Nephron (organoid): ENCODE measurements around the gene USH2A.

Experiments used
- H3K27ac Mint-ChIP-seq, 3 experiments: 2 replicates each; pipeline ENCODE4 v1.8.0; 2020; ENCODE audit warnings: mixed read lengths in 3 of 3, mild to moderate bottlenecking in 2 of 3, moderate library complexity in 1 of 3
- H3K27me3 Mint-ChIP-seq: 2 replicates; pipeline ENCODE4 v1.8.0; 2021; ENCODE audit warnings: low read depth, mild to moderate bottlenecking, moderate library complexity, mixed read lengths
- H3K36me3 Mint-ChIP-seq: 2 replicates; pipeline ENCODE4 v1.8.0; 2020; ENCODE audit warnings: low read depth, mixed read lengths
- H3K4me1 Mint-ChIP-seq: 2 replicates; pipeline ENCODE4 v1.8.0; 2020; ENCODE audit warnings: mixed read lengths
- H3K4me3 Mint-ChIP-seq, 3 experiments: 2 replicates each; pipeline ENCODE4 v1.8.0; 2020; ENCODE audit warnings: mild to moderate bottlenecking in 3 of 3, mixed read lengths in 3 of 3, moderate library complexity in 2 of 3
- H3K9me3 Mint-ChIP-seq: 2 replicates; pipeline ENCODE4 v1.8.0; 2020; ENCODE audit warnings: mixed read lengths
- TF ChIP-seq, protein P1 (sequence below), 3 experiments: fragments of 200-600 bp; sonication (generic); IDR thresholded peaks; one replicate each; pipeline ENCODE4 v1.5.0; 2021; ENCODE audit warnings: antibody characterized with exemption in 3 of 3; ENCODE audit not compliant: unreplicated experiment in 3 of 3

The USH2A gene

DNA sequence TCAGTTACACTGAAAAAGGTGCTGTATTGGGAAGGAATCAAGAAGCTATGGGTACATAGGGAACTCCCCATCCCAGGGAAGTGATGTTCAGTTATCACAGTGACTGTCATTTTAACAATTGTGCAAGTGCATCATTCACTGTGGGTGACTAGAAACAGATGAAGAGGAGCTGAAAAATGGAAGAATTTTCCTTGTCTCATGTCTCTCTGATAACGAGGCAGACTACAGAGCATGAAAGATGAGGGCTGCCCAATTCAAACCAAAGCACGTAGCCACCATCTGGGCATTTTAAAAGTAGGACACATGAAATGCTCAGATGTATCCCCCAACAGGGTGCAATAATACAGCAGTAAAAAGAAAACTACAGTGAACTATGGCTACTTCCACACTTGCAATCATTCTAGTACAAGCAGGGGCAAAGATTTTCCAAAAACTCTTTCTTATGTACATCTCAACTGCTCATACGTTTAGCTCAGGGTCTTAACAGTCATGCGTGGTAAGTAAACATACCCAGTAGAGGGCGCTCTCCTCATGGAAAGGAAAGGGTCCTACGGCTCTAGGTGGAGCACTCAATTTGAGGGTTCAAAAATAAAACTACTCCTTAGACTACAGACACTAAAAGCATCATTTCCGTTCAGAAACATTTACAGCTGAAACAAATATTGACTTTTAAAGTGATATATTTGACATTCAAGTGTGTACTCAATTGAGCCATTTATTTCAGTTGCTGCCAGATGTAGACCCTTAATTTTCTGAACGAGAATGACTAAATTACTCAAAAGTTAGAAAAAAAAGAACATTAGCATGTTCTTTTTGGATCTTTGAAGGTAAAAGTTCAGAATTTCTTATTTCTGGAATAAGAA is 713.0 kb downstream of the USH2A start:
- H3K27me3 Mint-ChIP-seq = no peaks in the 10 kb centered on the region
- no peaks in the 10 kb centered on the region for H3K36me3 Mint-ChIP-seq
- TF ChIP-seq, protein P1, sequence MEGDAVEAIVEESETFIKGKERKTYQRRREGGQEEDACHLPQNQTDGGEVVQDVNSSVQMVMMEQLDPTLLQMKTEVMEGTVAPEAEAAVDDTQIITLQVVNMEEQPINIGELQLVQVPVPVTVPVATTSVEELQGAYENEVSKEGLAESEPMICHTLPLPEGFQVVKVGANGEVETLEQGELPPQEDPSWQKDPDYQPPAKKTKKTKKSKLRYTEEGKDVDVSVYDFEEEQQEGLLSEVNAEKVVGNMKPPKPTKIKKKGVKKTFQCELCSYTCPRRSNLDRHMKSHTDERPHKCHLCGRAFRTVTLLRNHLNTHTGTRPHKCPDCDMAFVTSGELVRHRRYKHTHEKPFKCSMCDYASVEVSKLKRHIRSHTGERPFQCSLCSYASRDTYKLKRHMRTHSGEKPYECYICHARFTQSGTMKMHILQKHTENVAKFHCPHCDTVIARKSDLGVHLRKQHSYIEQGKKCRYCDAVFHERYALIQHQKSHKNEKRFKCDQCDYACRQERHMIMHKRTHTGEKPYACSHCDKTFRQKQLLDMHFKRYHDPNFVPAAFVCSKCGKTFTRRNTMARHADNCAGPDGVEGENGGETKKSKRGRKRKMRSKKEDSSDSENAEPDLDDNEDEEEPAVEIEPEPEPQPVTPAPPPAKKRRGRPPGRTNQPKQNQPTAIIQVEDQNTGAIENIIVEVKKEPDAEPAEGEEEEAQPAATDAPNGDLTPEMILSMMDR (IDR thresholded peaks at IDR 0.05; ENCODE audit: unreplicated experiment in 3 of 3) = peak in 1 of 3 experiments; percentile 47
- H3K4me3 Mint-ChIP-seq = no peak overlapping the region
- H3K27ac Mint-ChIP-seq = no peak overlapping the region
- H3K4me1 Mint-ChIP-seq = no peaks in the 10 kb centered on the region
- H3K9me3 Mint-ChIP-seq = no peaks in the 10 kb centered on the region

DNA sequence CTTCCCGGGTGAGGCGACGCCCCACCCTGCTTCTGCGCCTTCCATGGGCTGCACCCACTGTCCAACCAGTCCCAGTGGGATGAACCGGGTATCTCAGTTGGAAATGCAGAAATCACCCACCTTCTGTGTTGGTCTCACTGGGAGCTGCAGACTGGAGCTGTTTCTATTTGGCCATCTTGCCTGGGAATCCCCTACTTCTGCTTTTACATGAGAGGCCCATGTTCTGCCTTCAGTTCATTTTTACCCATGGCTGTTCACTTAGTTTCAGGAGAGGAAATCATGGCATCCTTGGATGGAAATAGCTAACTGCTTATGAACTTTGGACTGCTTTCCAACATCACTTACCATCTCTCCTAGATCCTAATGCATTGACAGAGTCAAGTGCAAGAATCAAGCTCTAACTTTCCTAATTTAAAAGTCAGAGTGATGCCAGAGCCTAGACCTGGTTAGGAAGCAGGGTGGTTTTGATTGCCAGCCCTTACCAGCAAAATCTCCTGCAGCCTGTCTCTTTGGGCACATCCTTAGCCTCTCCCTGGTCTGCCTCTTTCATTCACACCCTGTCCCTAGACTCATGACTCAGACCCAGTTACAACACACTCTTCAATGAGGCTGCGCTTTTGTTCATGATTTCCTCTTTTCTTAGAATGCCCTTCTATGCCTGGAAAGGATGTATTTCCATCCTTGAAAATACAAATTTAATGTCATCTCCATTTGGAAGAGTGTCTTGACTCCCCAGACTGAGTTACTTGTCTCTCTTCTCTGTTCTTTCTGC is 719.0 kb downstream of the USH2A start:
- TF ChIP-seq, protein P1 (IDR thresholded peaks at IDR 0.05; ENCODE audit: unreplicated experiment in 3 of 3) = no peak
- Mint-ChIP-seq H3K9me3 (peaks cover 21% of the 10 kb centered on the region), H3K4me3 (no peak overlapping the region), H3K36me3 (no peaks in the 10 kb centered on the region), H3K4me1 (no peaks in the 10 kb centered on the region), H3K27ac (no peak overlapping the region), H3K27me3 (peaks cover 10% of the 10 kb centered on the region)

DNA sequence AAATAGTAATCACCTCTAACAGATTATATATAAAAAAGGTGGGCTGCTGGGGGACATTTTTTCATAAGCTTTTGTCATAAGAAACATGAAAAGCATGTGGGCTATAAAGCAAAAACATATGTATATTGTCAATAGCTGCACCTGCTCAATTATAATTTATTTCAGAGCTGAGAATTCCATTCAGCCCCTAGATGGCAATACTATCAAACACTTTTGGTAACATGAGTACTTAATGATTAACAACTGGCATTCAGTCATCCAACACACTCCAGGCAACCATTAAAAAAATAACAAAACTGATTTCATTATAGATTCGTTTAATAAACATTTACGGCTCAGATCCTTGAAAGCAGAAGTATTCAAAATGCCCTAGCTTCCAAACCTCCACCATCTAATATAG is 741.0 kb downstream of the USH2A start:
- TF ChIP-seq, protein P1 (IDR thresholded peaks at IDR 0.05; ENCODE audit: unreplicated experiment in 3 of 3) = peak; percentile 19 to 38 (median 27)
- Mint-ChIP-seq H3K36me3 (no peaks in the 10 kb centered on the region), H3K27me3 (no peaks in the 10 kb centered on the region), H3K4me3 (no peak overlapping the region), H3K9me3 (no peaks in the 10 kb centered on the region), H3K27ac (no peak overlapping the region), H3K4me1 (peaks cover 5% of the 10 kb centered on the region)

DNA sequence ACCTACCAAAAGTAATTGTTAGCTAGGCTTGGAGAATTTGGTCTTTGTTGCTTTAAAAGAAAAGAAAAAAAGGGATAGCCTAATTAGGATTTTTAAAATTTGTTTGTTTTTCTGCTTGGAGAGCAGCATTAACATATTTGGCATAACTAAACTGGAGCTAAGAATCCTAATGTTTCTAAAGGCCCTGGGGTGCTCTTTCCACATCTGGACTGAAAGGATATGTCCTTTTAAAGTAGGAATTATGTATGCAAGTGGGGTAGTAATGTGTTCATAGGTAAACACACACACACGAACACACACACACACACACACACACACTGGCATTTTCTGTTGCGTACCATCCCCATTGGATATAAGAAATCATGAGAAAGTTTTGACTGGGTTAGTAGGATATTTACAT is 742.2 kb downstream of the USH2A start:
- Mint-ChIP-seq H3K27ac (no peak overlapping the region), H3K36me3 (no peaks in the 10 kb centered on the region), H3K4me1 (peaks cover 5% of the 10 kb centered on the region), H3K27me3 (no peaks in the 10 kb centered on the region), H3K9me3 (no peaks in the 10 kb centered on the region), H3K4me3 (no peak overlapping the region)
- TF ChIP-seq, protein P1 (IDR thresholded peaks at IDR 0.05; ENCODE audit: unreplicated experiment in 3 of 3) = no peak

- TF ChIP-seq, protein P1 (IDR thresholded peaks at IDR 0.05; ENCODE audit: unreplicated experiment in 3 of 3) = no peak
- Mint-ChIP-seq H3K4me1 (peaks cover 5% of the 10 kb centered on the region), H3K36me3 (no peaks in the 10 kb centered on the region)
Measured at GRCh38 chr1:215679231-215679630, 744.0 kb downstream of the USH2A start.

More at GRCh38 chr1:215679231-215679630, 744.0 kb downstream of the USH2A start:
- no peaks in the 10 kb centered on the region for H3K27me3 Mint-ChIP-seq
- no peaks in the 10 kb centered on the region for H3K9me3 Mint-ChIP-seq
- H3K4me3 Mint-ChIP-seq = no peak overlapping the region
- no peak overlapping the region for H3K27ac Mint-ChIP-seq
